NCI-H345 treated with DMSO at 0.1 percent for 48 hours (cell line): ENCODE data around the gene C1GALT1C1L.
"Not testable (repeated sequence)": the region's sequence is repeated elsewhere in the genome, so short reads cannot be mapped to it uniquely, and the experiment has no call there.

ENCODE experiments used
- DNase-seq: peaks from one replicate; lab custom pipeline; 2025; ENCODE audit not compliant: unreplicated experiment; lab: John Stamatoyannopoulos, UW

C1GALT1C1L gene

GRCh38 chr2:43676322-43677050 lies at the start of gene C1GALT1C1L:
Gene C1GALT1C1L, minus strand, starts transcription at chr2:43676429. Its CDS starts 107 bp downstream, at chr2:43676322.
- no peak for DNase-seq

- no peak for DNase-seq
Measured at GRCh38 chr2:43725711-43726246, 49.5 kb upstream of the C1GALT1C1L start.

GRCh38 chr2:43724728-43725526 lies 48.7 kb upstream of the C1GALT1C1L start:
- DNase-seq = no peak

- no peak for DNase-seq
Measured at GRCh38 chr2:43718530-43719124, 42.4 kb upstream of the C1GALT1C1L start.

GRCh38 chr2:43717322-43717721 lies 41.1 kb upstream of the C1GALT1C1L start:
- no peak for DNase-seq

- no peak for DNase-seq
Measured at GRCh38 chr2:43715300-43716098, 39.3 kb upstream of the C1GALT1C1L start.

GRCh38 chr2:43714164-43714563 lies 37.9 kb upstream of the C1GALT1C1L start:
- no peak for DNase-seq

- no peak for DNase-seq
Measured at GRCh38 chr2:43710866-43711265, 34.6 kb upstream of the C1GALT1C1L start.

- DNase-seq = no peak
Measured at GRCh38 chr2:43708891-43709290, 32.7 kb upstream of the C1GALT1C1L start.

- DNase-seq = no peak
Measured at GRCh38 chr2:43708178-43708577, 31.9 kb upstream of the C1GALT1C1L start.

GRCh38 chr2:43707255-43708015 lies 31.2 kb upstream of the C1GALT1C1L start:
- DNase-seq = no peak

GRCh38 chr2:43701111-43701510 lies 24.9 kb upstream of the C1GALT1C1L start:
- DNase-seq = no peak

GRCh38 chr2:43699761-43700160 lies 23.5 kb upstream of the C1GALT1C1L start:
- no peak for DNase-seq

GRCh38 chr2:43698140-43698539 lies 21.9 kb upstream of the C1GALT1C1L start:
- DNase-seq = not testable (repeated sequence)

GRCh38 chr2:43692428-43692994 lies 16.3 kb upstream of the C1GALT1C1L start:
- no peak for DNase-seq

- DNase-seq = no peak
Measured at GRCh38 chr2:43689999-43690398, 13.8 kb upstream of the C1GALT1C1L start.

GRCh38 chr2:43685357-43685756 lies 9.1 kb upstream of the C1GALT1C1L start:
- DNase-seq = no peak

- DNase-seq = not testable (repeated sequence)
Measured at GRCh38 chr2:43677783-43678182, 1.6 kb upstream of the C1GALT1C1L start.

GRCh38 chr2:43675646-43676321 lies 445 bp downstream of the C1GALT1C1L start:
- no peak for DNase-seq
